GF-D8 (cell line): Measurements from ENCODE around the gene PTPRD.
"Not testable (repeated sequence)": the region's sequence is repeated elsewhere in the genome, so short reads cannot be mapped to it uniquely, and the experiment has no call there.

Source experiments
- DNase-seq: peaks from one replicate; lab custom pipeline; 2025; lab: John Stamatoyannopoulos, UW

PTPRD gene

GRCh38 chr9:9142001-9142400 is 1470.8 kb downstream of the PTPRD start:
- no peak for DNase-seq

GRCh38 chr9:9133526-9133925 is 1479.3 kb downstream of the PTPRD start:
- no peak for DNase-seq

GRCh38 chr9:9124616-9125015 is 1488.2 kb downstream of the PTPRD start:
- DNase-seq, result no peak

- no peak for DNase-seq
These were observed 1490.4 kb downstream of the PTPRD start for GRCh38 chr9:9122230-9122875.

GRCh38 chr9:9117866-9118265 is 1494.9 kb downstream of the PTPRD start:
- DNase-seq, result no peak

GRCh38 chr9:9112001-9112720 is 1500.6 kb downstream of the PTPRD start:
- no peak for DNase-seq

GRCh38 chr9:9108641-9109040 is 1504.2 kb downstream of the PTPRD start:
- no peak for DNase-seq

GRCh38 chr9:9102295-9102694 is 1510.5 kb downstream of the PTPRD start:
- no peak for DNase-seq

GRCh38 chr9:9100070-9100469 is 1512.7 kb downstream of the PTPRD start:
- no peak for DNase-seq

- no peak for DNase-seq
These were observed 1513.2 kb downstream of the PTPRD start for GRCh38 chr9:9099646-9100045.

GRCh38 chr9:9097254-9097653 is 1515.5 kb downstream of the PTPRD start:
- not testable (repeated sequence) for DNase-seq

- no peak for DNase-seq
These were observed 1521.4 kb downstream of the PTPRD start for GRCh38 chr9:9091387-9091786.

- DNase-seq, result no peak
These were observed 1533.3 kb downstream of the PTPRD start for GRCh38 chr9:9079473-9079872.

- no peak for DNase-seq
These were observed 1534.5 kb downstream of the PTPRD start for GRCh38 chr9:9078301-9078700.

GRCh38 chr9:9061627-9062026 is 1551.2 kb downstream of the PTPRD start:
- no peak for DNase-seq

- no peak for DNase-seq
These were observed 1558.3 kb downstream of the PTPRD start for GRCh38 chr9:9054354-9054992.

GRCh38 chr9:9045572-9045971 is 1567.2 kb downstream of the PTPRD start:
- no peak for DNase-seq

GRCh38 chr9:9045072-9045471 is 1567.7 kb downstream of the PTPRD start:
- DNase-seq, result no peak

GRCh38 chr9:9043788-9044187 is 1569.0 kb downstream of the PTPRD start:
- not testable (repeated sequence) for DNase-seq

- no peak for DNase-seq
These were observed 1571.0 kb downstream of the PTPRD start for GRCh38 chr9:9041756-9042155.

- no peak for DNase-seq
These were observed 1579.8 kb downstream of the PTPRD start for GRCh38 chr9:9033022-9033421.

GRCh38 chr9:9016597-9016996 is 1596.2 kb downstream of the PTPRD start:
- no peak for DNase-seq

- DNase-seq, result no peak
These were observed 1608.0 kb downstream of the PTPRD start for GRCh38 chr9:9004810-9005209.
